Fibroblast of mammary gland (primary cell): ENCODE results near the gene PRKACA.
A peak's percentile ranks its signal among the peaks of the same experiment; 100 is the strongest.
"Not testable (repeated sequence)": the region's sequence is repeated elsewhere in the genome, so short reads cannot be mapped to it uniquely, and the experiment has no call there.

Experiments
- DNase-seq: peaks from one replicate; pipeline ENCODE4 v3.0.0-alpha.2; 2010; ENCODE audit warnings: low read depth
- H3K4me3 ChIP-seq: 2 replicates; pipeline ENCODE4 v1.5.1; 2011; ENCODE audit warnings: low read depth, mild to moderate bottlenecking, low read length, moderate library complexity; ENCODE audit not compliant: control insufficient read depth
- TF ChIP-seq, protein P1 (sequence below): conservative IDR thresholded peaks from 2 replicates; pipeline ENCODE4 v1.5.1; 2011; ENCODE audit warnings: low read depth, low read length, inconsistent platforms; ENCODE audit not compliant: control insufficient read depth, insufficient read depth

Gene PRKACA

GRCh38 chr19:14147797-14148605, 30.4 kb upstream of the PRKACA start:
- peak; percentile 59 for DNase-seq
- H3K4me3 ChIP-seq = no peak overlapping the region
- TF ChIP-seq, protein P1, sequence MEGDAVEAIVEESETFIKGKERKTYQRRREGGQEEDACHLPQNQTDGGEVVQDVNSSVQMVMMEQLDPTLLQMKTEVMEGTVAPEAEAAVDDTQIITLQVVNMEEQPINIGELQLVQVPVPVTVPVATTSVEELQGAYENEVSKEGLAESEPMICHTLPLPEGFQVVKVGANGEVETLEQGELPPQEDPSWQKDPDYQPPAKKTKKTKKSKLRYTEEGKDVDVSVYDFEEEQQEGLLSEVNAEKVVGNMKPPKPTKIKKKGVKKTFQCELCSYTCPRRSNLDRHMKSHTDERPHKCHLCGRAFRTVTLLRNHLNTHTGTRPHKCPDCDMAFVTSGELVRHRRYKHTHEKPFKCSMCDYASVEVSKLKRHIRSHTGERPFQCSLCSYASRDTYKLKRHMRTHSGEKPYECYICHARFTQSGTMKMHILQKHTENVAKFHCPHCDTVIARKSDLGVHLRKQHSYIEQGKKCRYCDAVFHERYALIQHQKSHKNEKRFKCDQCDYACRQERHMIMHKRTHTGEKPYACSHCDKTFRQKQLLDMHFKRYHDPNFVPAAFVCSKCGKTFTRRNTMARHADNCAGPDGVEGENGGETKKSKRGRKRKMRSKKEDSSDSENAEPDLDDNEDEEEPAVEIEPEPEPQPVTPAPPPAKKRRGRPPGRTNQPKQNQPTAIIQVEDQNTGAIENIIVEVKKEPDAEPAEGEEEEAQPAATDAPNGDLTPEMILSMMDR = peak; percentile 93

DNA sequence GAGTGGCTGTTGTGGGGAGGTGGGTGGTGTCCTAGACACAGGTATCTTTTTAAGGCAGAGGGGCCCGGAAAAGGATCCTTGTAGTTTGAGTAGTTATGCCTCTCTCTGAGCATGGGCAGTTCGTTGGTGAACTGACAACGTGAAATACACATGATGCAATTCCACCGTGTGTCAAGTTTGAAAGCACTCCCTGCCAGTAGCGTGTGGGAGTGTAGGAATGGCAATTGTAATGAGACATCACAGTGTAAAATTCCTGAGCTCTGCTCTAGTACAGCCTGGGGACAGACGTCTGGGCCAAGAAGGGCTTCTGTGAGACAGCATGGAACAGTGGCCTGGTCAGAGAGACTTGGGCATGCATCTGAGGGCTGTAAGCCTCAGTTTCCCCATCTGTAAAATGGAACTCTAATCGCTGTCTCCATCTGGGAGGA, 29.2 kb upstream of the PRKACA start:
- H3K4me3 ChIP-seq = no peak overlapping the region
- DNase-seq = peak; percentile 80
- TF ChIP-seq, protein P1 = no peak

- H3K4me3 ChIP-seq, DNase-seq: not testable (repeated sequence)
These were observed 28.6 kb upstream of the PRKACA start for GRCh38 chr19:14146169-14146568.

DNA sequence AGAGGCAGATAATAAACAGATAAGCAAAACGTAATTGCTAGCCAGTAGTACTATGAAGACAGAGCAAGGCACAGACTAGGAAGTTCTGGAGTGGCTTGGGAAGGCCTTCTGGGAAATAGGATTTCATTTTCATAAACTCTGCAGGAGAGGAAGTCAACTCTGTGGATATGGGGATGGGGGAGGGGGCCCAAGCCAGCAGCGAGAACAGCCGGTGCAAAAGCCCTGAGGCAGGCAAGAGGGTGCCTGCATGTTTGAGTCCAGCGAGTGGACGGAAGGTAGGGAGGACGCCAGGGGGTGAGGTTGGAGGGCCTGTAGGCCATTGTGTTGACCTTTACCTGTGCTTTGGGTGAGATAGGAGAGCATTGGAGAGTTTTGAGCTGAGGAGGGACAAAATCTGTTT, 27.8 kb upstream of the PRKACA start:
- DNase-seq = no peak
- no peak overlapping the region for H3K4me3 ChIP-seq
- TF ChIP-seq, protein P1 = no peak

GRCh38 chr19:14142262-14143190, 25.0 kb upstream of the PRKACA start:
- TF ChIP-seq, protein P1 = no peak
- no peak for DNase-seq
- H3K4me3 ChIP-seq = no peak overlapping the region

DNA sequence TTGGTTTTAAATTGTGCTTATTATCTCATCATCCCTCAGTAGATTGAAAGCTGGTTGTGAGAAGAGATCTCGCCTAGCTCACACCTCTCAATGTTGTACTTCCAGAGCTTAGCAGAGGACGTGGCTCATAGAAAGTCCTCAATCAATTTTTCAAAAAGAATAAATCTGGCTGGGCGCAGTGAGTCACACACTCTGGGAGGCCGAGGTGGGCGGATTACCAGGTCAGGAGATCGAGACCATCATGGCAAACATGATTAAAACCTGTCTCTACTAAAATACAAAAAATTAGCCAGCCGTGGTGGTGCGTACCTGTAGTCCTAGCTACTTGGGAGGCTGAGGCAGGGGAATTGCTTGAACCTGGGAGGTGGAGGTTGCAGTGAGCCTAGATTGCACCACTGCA, 23.5 kb upstream of the PRKACA start:
- TF ChIP-seq, protein P1 = no peak
- no peak for DNase-seq
- H3K4me3 ChIP-seq = no peak overlapping the region

GRCh38 chr19:14139944-14140343, 22.4 kb upstream of the PRKACA start:
- H3K4me3 ChIP-seq = no peak overlapping the region
- no peak for DNase-seq
- TF ChIP-seq, protein P1 = no peak
